A172 (cell line): ENCODE results near the gene CGN. TPM values are rescaled to one million over a fixed set of nuclear protein-coding genes. Genes with fewer than 3 reads are reported as not detected.

Source experiments
- DNase-seq: peaks from one replicate; pipeline ENCODE4 v3.0.0-alpha.2; 2015; ENCODE audit warnings: low spot score
- total RNA-seq: library from RNA; depleted of rRNA; stranded (reverse); fragments of >200 nt; shearing (Covaris generic); gene quantifications from 2 replicates; pipeline ENCODE4 v1.2.3, GENCODE V29; 2014; rRNA removed

The CGN gene
- 0.93 and 3.2 TPM in 2 replicates for total RNA-seq

GRCh38 chr1:151510957-151511635 is at the start of gene CGN:
Gene CGN (plus strand): TSS chr1:151511387. CDS start chr1:151518520, 7,133 bp downstream.
- peak; percentile 89 for DNase-seq

- no peak for DNase-seq
Measured at GRCh38 chr1:151461694-151462093, 49.5 kb upstream of the CGN start.

GRCh38 chr1:151465026-151465425 is 46.2 kb upstream of the CGN start:
- DNase-seq = no peak

GRCh38 chr1:151472856-151473731 is 38.1 kb upstream of the CGN start:
- no peak for DNase-seq

GRCh38 chr1:151474745-151475144 is 36.4 kb upstream of the CGN start:
- DNase-seq = no peak

GRCh38 chr1:151475175-151475574 is 36.0 kb upstream of the CGN start:
- no peak for DNase-seq

- DNase-seq = no peak
Measured at GRCh38 chr1:151476083-151476482, 35.1 kb upstream of the CGN start.

GRCh38 chr1:151477066-151477465 is 34.1 kb upstream of the CGN start:
- no peak for DNase-seq

GRCh38 chr1:151478140-151478812 is 32.9 kb upstream of the CGN start:
- DNase-seq = no peak

GRCh38 chr1:151478923-151479322 is 32.3 kb upstream of the CGN start:
- DNase-seq = no peak

- DNase-seq = peak; percentile 88
Measured at GRCh38 chr1:151479462-151479861, 31.7 kb upstream of the CGN start.

- DNase-seq = no peak
Measured at GRCh38 chr1:151482017-151482416, 29.2 kb upstream of the CGN start.

- DNase-seq = no peak
Measured at GRCh38 chr1:151485685-151486255, 25.4 kb upstream of the CGN start.

GRCh38 chr1:151486557-151486956 is 24.6 kb upstream of the CGN start:
- no peak for DNase-seq

GRCh38 chr1:151491641-151492040 is 19.5 kb upstream of the CGN start:
- no peak for DNase-seq

GRCh38 chr1:151492120-151492519 is 19.1 kb upstream of the CGN start:
- no peak for DNase-seq

- no peak for DNase-seq
Measured at GRCh38 chr1:151493042-151493441, 18.1 kb upstream of the CGN start.

- DNase-seq = peak; percentile 100
Measured at GRCh38 chr1:151494741-151495281, 16.4 kb upstream of the CGN start.

GRCh38 chr1:151495316-151495715 is 15.9 kb upstream of the CGN start:
- no peak for DNase-seq

GRCh38 chr1:151499365-151499764 is 11.8 kb upstream of the CGN start:
- no peak for DNase-seq

GRCh38 chr1:151499930-151500329 is 11.3 kb upstream of the CGN start:
- DNase-seq = no peak

- no peak for DNase-seq
Measured at GRCh38 chr1:151501474-151501873, 9.7 kb upstream of the CGN start.
